Neural cell (in vitro differentiated cells): Measurements from ENCODE around the gene SLC35B1.

Experiments
- CTCF ChIP-seq: fragments of 450-650 bp; IDR thresholded peaks from 2 replicates; pipeline ENCODE4 v1.5.1; 2014; ENCODE audit warnings: antibody characterized with exemption, mild to moderate bottlenecking, moderate library complexity; ENCODE audit not compliant: poor library complexity, severe bottlenecking
- EP300 ChIP-seq: fragments of 450-650 bp; conservative IDR thresholded peaks from 2 replicates; pipeline ENCODE4 v1.6.1; 2014; ENCODE audit warnings: antibody characterized with exemption, mild to moderate bottlenecking, moderate library complexity; ENCODE audit not compliant: poor library complexity, severe bottlenecking
- EZH2 ChIP-seq: fragments of 200-600, 300-800 bp; shearing (Covaris generic), sonication (generic); IDR thresholded peaks from 2 replicates; pipeline ENCODE4 v1.6.1; 2014; ENCODE audit warnings: antibody characterized with exemption, low read length, borderline replicate concordance, mild to moderate bottlenecking; ENCODE audit not compliant: insufficient read depth, poor library complexity, severe bottlenecking
- RAD21 ChIP-seq: fragments of 450-650 bp; conservative IDR thresholded peaks from 2 replicates; pipeline ENCODE4 v1.6.1; 2014; ENCODE audit warnings: antibody characterized with exemption, mild to moderate bottlenecking, moderate library complexity
- SMC3 ChIP-seq: fragments of 450-650 bp; conservative IDR thresholded peaks from 2 replicates; pipeline ENCODE4 v1.6.1; 2014; ENCODE audit warnings: antibody characterized with exemption, mild to moderate bottlenecking, moderate library complexity; ENCODE audit not compliant: poor library complexity
- TF ChIP-seq, protein P1 (sequence below): IDR thresholded peaks from 2 replicates; pipeline ENCODE4 v1.6.1; 2012; ENCODE audit warnings: borderline replicate concordance

GRCh38 chr17:49677933-49678847, 29.6 kb downstream of the SLC35B1 start, which contains the start of gene SPOP:
- TF ChIP-seq SMC3 (no peak), CTCF (no peak), EZH2 (no peak), RAD21 (no peak), EP300 (peak; percentile 76)
- TF ChIP-seq, protein P1, sequence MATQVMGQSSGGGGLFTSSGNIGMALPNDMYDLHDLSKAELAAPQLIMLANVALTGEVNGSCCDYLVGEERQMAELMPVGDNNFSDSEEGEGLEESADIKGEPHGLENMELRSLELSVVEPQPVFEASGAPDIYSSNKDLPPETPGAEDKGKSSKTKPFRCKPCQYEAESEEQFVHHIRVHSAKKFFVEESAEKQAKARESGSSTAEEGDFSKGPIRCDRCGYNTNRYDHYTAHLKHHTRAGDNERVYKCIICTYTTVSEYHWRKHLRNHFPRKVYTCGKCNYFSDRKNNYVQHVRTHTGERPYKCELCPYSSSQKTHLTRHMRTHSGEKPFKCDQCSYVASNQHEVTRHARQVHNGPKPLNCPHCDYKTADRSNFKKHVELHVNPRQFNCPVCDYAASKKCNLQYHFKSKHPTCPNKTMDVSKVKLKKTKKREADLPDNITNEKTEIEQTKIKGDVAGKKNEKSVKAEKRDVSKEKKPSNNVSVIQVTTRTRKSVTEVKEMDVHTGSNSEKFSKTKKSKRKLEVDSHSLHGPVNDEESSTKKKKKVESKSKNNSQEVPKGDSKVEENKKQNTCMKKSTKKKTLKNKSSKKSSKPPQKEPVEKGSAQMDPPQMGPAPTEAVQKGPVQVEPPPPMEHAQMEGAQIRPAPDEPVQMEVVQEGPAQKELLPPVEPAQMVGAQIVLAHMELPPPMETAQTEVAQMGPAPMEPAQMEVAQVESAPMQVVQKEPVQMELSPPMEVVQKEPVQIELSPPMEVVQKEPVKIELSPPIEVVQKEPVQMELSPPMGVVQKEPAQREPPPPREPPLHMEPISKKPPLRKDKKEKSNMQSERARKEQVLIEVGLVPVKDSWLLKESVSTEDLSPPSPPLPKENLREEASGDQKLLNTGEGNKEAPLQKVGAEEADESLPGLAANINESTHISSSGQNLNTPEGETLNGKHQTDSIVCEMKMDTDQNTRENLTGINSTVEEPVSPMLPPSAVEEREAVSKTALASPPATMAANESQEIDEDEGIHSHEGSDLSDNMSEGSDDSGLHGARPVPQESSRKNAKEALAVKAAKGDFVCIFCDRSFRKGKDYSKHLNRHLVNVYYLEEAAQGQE: peak; percentile 85
